ENCODE measurements around the gene TXNDC2. TPM values are rescaled to one million over a fixed set of nuclear protein-coding genes. Genes with fewer than 3 reads are reported as not detected.
"Not testable (repeated sequence)": the region's sequence is repeated elsewhere in the genome, so short reads cannot be mapped to it uniquely, and the experiment has no call there.

Gene TXNDC2
- total RNA-seq, 4 donors from 2014 or later = 0.62 to 0.96 TPM; not detected in 2

DNA sequence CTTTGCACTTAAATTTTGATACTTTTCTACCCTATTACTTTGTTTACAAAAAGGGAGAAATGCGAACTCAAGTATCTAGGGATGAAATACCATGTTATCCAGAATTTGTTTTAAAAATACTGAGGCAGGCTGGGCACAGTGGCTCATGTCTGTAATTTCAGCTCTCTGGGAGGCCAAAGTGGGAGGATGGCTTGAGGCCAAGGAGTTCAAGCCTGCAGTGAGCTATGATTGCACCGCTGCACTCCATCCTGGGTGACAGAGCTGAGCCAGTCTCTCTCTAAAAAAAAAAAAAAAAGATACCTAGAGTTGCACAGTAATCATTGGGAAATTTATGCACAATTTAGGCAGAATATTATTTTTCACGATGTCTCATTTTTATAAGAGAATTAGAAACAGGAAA lies 15.6 kb downstream of the TXNDC2 start:
- no peaks in the 10 kb centered on the region for H3K4me1 ChIP-seq
- H3K36me3 ChIP-seq = no peaks in the 10 kb centered on the region
- TF ChIP-seq, protein P1, sequence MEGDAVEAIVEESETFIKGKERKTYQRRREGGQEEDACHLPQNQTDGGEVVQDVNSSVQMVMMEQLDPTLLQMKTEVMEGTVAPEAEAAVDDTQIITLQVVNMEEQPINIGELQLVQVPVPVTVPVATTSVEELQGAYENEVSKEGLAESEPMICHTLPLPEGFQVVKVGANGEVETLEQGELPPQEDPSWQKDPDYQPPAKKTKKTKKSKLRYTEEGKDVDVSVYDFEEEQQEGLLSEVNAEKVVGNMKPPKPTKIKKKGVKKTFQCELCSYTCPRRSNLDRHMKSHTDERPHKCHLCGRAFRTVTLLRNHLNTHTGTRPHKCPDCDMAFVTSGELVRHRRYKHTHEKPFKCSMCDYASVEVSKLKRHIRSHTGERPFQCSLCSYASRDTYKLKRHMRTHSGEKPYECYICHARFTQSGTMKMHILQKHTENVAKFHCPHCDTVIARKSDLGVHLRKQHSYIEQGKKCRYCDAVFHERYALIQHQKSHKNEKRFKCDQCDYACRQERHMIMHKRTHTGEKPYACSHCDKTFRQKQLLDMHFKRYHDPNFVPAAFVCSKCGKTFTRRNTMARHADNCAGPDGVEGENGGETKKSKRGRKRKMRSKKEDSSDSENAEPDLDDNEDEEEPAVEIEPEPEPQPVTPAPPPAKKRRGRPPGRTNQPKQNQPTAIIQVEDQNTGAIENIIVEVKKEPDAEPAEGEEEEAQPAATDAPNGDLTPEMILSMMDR (IDR thresholded peaks at IDR 0.05) = no peak
- TF ChIP-seq POLR2AphosphoS5 (IDR thresholded peaks at IDR 0.05) (no peak), EP300 (IDR thresholded peaks at IDR 0.05) (no peak), POLR2A (IDR thresholded peaks at IDR 0.05) (no peak)
- H3K27ac ChIP-seq = no peak overlapping the region
- no peak overlapping the region for H3K4me3 ChIP-seq
- WGBS, 2 donors (ENCODE audit: low coverage in 1 of 2) = 63 to 91% methylated on average over 3 of the region's 3 CpGs
- H3K9me3 ChIP-seq = no peaks in the 10 kb centered on the region
- no peak for ATAC-seq
- no peaks in the 10 kb centered on the region for H3K27me3 ChIP-seq

DNA sequence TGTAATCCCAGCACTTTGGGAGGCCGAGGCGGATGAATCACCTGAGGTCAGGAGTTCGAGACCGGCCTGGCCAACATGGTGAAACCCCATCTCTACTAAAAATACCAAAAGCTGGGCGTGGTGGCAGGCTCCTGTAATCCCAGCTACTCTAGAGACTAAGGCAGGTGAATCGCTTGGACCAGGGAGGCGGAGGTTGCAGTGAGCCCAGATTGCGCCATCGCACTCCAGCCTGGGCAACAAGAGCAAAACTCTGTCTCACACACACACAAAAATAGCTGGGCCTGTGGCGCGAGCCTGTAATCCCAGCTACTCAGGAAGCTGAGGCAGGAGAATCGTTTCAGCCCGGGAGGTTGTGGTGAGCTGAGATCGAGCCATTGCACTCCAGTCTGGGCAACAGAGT lies 16.5 kb downstream of the TXNDC2 start:
- ATAC-seq, H3K4me1 ChIP-seq, H3K9me3 ChIP-seq, H3K36me3 ChIP-seq, H3K27me3 ChIP-seq, H3K27ac ChIP-seq, H3K4me3 ChIP-seq: not testable (repeated sequence)
- 91% methylated on average over 13 of the region's 14 CpGs; no CpG with 5 or more reads in 1 of the 2 donors for WGBS, 2 donors (ENCODE audit: low coverage in 1 of 2)

DNA sequence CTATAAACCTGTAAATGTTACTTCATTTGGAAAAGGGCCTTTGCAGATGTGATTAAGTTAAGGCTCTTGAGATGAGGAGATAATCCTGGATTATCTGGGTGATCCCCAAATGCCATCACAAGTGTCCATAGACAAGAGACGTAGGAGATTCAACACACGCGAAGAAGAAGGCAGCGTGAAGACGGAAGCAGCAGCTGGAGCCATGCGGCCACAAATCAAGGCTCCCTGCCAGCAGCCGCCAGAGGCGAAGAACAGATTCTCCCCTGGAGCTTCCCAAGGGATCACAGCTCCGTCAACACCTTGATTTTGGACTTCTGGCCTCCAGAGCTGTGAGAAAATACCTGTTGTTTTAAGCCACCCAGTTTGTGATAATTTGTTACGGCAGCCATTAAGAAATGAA lies 17.1 kb downstream of the TXNDC2 start:
- no peak for ATAC-seq
- Histone ChIP-seq H3K4me1 (no peaks in the 10 kb centered on the region), H3K4me3 (no peak overlapping the region), H3K9me3 (no peaks in the 10 kb centered on the region), H3K36me3 (no peaks in the 10 kb centered on the region), H3K27ac (no peak overlapping the region), H3K27me3 (no peaks in the 10 kb centered on the region)
- WGBS, 2 donors (ENCODE audit: low coverage in 1 of 2) = 50 to 75% methylated on average over 1 to 10 of the region's 10 CpGs
- TF ChIP-seq, protein P1 (IDR thresholded peaks at IDR 0.05) = no peak
- no peak for TF ChIP-seq EP300 (IDR thresholded peaks at IDR 0.05)
- TF ChIP-seq POLR2A (IDR thresholded peaks at IDR 0.05) = no peak
- TF ChIP-seq POLR2AphosphoS5 (IDR thresholded peaks at IDR 0.05) = no peak

GRCh38 chr18:9905401-9905922 lies 19.7 kb downstream of the TXNDC2 start:
- ATAC-seq = no peak
- no peaks in the 10 kb centered on the region for H3K36me3 ChIP-seq
- no peaks in the 10 kb centered on the region for H3K4me1 ChIP-seq
- no peak for TF ChIP-seq EP300 (IDR thresholded peaks at IDR 0.05)
- TF ChIP-seq POLR2AphosphoS5 (IDR thresholded peaks at IDR 0.05) = no peak
- no peak for TF ChIP-seq POLR2A (IDR thresholded peaks at IDR 0.05)
- TF ChIP-seq, protein P1 (IDR thresholded peaks at IDR 0.05) = no peak
- WGBS, 2 donors (ENCODE audit: low coverage in 1 of 2) = 45 to 67% methylated on average over 3 to 4 of the region's 5 CpGs
- no peaks in the 10 kb centered on the region for H3K27me3 ChIP-seq
- no peak overlapping the region for H3K27ac ChIP-seq
- no peaks in the 10 kb centered on the region for H3K9me3 ChIP-seq
- H3K4me3 ChIP-seq = no peak overlapping the region

DNA sequence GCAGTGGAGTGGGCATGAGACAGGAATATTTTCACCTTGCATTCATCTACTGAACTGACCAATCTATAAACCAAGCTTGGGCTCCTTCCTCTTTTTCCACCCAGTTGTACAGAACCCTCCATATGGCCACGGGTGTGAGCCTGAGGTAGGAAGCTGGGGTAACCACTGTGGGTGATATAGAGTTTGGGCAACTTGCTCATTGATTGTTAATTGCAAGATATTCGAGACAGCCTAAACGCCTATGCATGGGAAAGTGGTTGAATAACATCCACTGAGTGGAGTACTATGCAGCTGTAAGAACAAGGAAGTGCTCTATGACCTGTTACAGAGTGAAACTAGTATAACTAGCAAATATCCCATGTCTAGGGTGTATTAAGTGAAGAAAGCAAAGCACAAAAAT lies 20.7 kb downstream of the TXNDC2 start:
- 79 to 89% methylated on average over 1 to 2 of the region's 3 CpGs for WGBS, 2 donors (ENCODE audit: low coverage in 1 of 2)
- ATAC-seq = no peak
- H3K4me1 ChIP-seq = no peaks in the 10 kb centered on the region
- H3K27ac ChIP-seq = no peak overlapping the region
- no peak overlapping the region for H3K4me3 ChIP-seq
- H3K9me3 ChIP-seq = no peaks in the 10 kb centered on the region
- TF ChIP-seq, protein P1 (IDR thresholded peaks at IDR 0.05) = no peak
- TF ChIP-seq POLR2A (IDR thresholded peaks at IDR 0.05) = no peak
- TF ChIP-seq POLR2AphosphoS5 (IDR thresholded peaks at IDR 0.05) = no peak
- no peak for TF ChIP-seq EP300 (IDR thresholded peaks at IDR 0.05)
- H3K27me3 ChIP-seq = no peaks in the 10 kb centered on the region
- H3K36me3 ChIP-seq = no peaks in the 10 kb centered on the region
